ENCODE data around the gene PLSCR5.

PLSCR5 gene

GRCh38 chr3:146626403-146627122, 21.4 kb upstream of the PLSCR5 start:
- no peaks in the 10 kb centered on the region for H3K9me3 ChIP-seq (ENCODE audit: control insufficient read depth, insufficient read depth, low read length)
- no peak overlapping the region for H3K9ac ChIP-seq (ENCODE audit: low read depth, low read length)
- no peaks in the 10 kb centered on the region for H3K36me3 ChIP-seq (ENCODE audit: control insufficient read depth, insufficient read depth, low read length)
- H3K27me3 ChIP-seq (ENCODE audit: control insufficient read depth, insufficient read depth, low read length), result no peaks in the 10 kb centered on the region
- no peak overlapping the region for H3K27ac ChIP-seq (ENCODE audit: low read depth, low read length)
- no peaks in the 10 kb centered on the region; the same call in 1 of the 2 replicates for H3K4me1 ChIP-seq (ENCODE audit: control insufficient read depth, insufficient read depth, low read length)
- no peak overlapping the region for H3K4me3 ChIP-seq (ENCODE audit: low read depth, low read length)

- Histone ChIP-seq H3K9me3 (ENCODE audit: control insufficient read depth, insufficient read depth, low read length) (no peaks in the 10 kb centered on the region), H3K4me3 (ENCODE audit: low read depth, low read length) (no peak overlapping the region), H3K27ac (ENCODE audit: low read depth, low read length) (no peak overlapping the region), H3K36me3 (ENCODE audit: control insufficient read depth, insufficient read depth, low read length) (no peaks in the 10 kb centered on the region), H3K27me3 (ENCODE audit: control insufficient read depth, insufficient read depth, low read length) (no peaks in the 10 kb centered on the region), H3K9ac (ENCODE audit: low read depth, low read length) (no peak overlapping the region), H3K4me1 (ENCODE audit: control insufficient read depth, insufficient read depth, low read length) (peaks cover 6% of the 10 kb centered on the region)
These were observed 20.1 kb upstream of the PLSCR5 start for GRCh38 chr3:146625186-146625775.

- Histone ChIP-seq H3K4me1 (ENCODE audit: control insufficient read depth, insufficient read depth, low read length) (peaks cover 6% of the 10 kb centered on the region), H3K36me3 (ENCODE audit: control insufficient read depth, insufficient read depth, low read length) (no peaks in the 10 kb centered on the region), H3K4me3 (ENCODE audit: low read depth, low read length) (no peak overlapping the region), H3K9ac (ENCODE audit: low read depth, low read length) (no peak overlapping the region), H3K27ac (ENCODE audit: low read depth, low read length) (no peak overlapping the region), H3K27me3 (ENCODE audit: control insufficient read depth, insufficient read depth, low read length) (no peaks in the 10 kb centered on the region), H3K9me3 (ENCODE audit: control insufficient read depth, insufficient read depth, low read length) (no peaks in the 10 kb centered on the region)
These were observed 16.6 kb upstream of the PLSCR5 start for GRCh38 chr3:146621723-146622122.

GRCh38 chr3:146612015-146612414, 6.9 kb upstream of the PLSCR5 start:
- Histone ChIP-seq H3K27me3 (ENCODE audit: control insufficient read depth, insufficient read depth, low read length) (no peaks in the 10 kb centered on the region), H3K9ac (ENCODE audit: low read depth, low read length) (no peak overlapping the region), H3K4me1 (ENCODE audit: control insufficient read depth, insufficient read depth, low read length) (no peaks in the 10 kb centered on the region), H3K9me3 (ENCODE audit: control insufficient read depth, insufficient read depth, low read length) (no peaks in the 10 kb centered on the region), H3K27ac (ENCODE audit: low read depth, low read length) (no peak overlapping the region), H3K4me3 (ENCODE audit: low read depth, low read length) (no peak overlapping the region), H3K36me3 (ENCODE audit: control insufficient read depth, insufficient read depth, low read length) (no peaks in the 10 kb centered on the region)

GRCh38 chr3:146611096-146611495, 6.0 kb upstream of the PLSCR5 start:
- H3K27me3 ChIP-seq (ENCODE audit: control insufficient read depth, insufficient read depth, low read length), result no peaks in the 10 kb centered on the region
- H3K9ac ChIP-seq (ENCODE audit: low read depth, low read length), result no peak overlapping the region
- H3K4me1 ChIP-seq (ENCODE audit: control insufficient read depth, insufficient read depth, low read length), result no peaks in the 10 kb centered on the region
- H3K4me3 ChIP-seq (ENCODE audit: low read depth, low read length), result no peak overlapping the region
- H3K36me3 ChIP-seq (ENCODE audit: control insufficient read depth, insufficient read depth, low read length), result no peaks in the 10 kb centered on the region
- H3K27ac ChIP-seq (ENCODE audit: low read depth, low read length), result no peak overlapping the region
- no peaks in the 10 kb centered on the region for H3K9me3 ChIP-seq (ENCODE audit: control insufficient read depth, insufficient read depth, low read length)

- no peak overlapping the region for H3K27ac ChIP-seq (ENCODE audit: low read depth, low read length)
- H3K36me3 ChIP-seq (ENCODE audit: control insufficient read depth, insufficient read depth, low read length), result no peaks in the 10 kb centered on the region
- peaks cover 5% of the 10 kb centered on the region; the same call in 1 of the 2 replicates for H3K4me1 ChIP-seq (ENCODE audit: control insufficient read depth, insufficient read depth, low read length)
- H3K9ac ChIP-seq (ENCODE audit: low read depth, low read length), result no peak overlapping the region
- no peaks in the 10 kb centered on the region for H3K9me3 ChIP-seq (ENCODE audit: control insufficient read depth, insufficient read depth, low read length)
- no peak overlapping the region for H3K4me3 ChIP-seq (ENCODE audit: low read depth, low read length)
- no peaks in the 10 kb centered on the region for H3K27me3 ChIP-seq (ENCODE audit: control insufficient read depth, insufficient read depth, low read length)
These were observed 6.6 kb downstream of the PLSCR5 start for GRCh38 chr3:146598535-146598934.

GRCh38 chr3:146594843-146595482, 10.2 kb downstream of the PLSCR5 start:
- Histone ChIP-seq H3K36me3 (ENCODE audit: control insufficient read depth, insufficient read depth, low read length) (no peaks in the 10 kb centered on the region), H3K27me3 (ENCODE audit: control insufficient read depth, insufficient read depth, low read length) (no peaks in the 10 kb centered on the region), H3K9me3 (ENCODE audit: control insufficient read depth, insufficient read depth, low read length) (no peaks in the 10 kb centered on the region), H3K9ac (ENCODE audit: low read depth, low read length) (no peak overlapping the region), H3K27ac (ENCODE audit: low read depth, low read length) (no peak overlapping the region), H3K4me3 (ENCODE audit: low read depth, low read length) (no peak overlapping the region), H3K4me1 (ENCODE audit: control insufficient read depth, insufficient read depth, low read length) (peaks cover 5% of the 10 kb centered on the region; the same call in 1 of the 2 replicates)

GRCh38 chr3:146593776-146594175, 11.4 kb downstream of the PLSCR5 start:
- no peaks in the 10 kb centered on the region for H3K27me3 ChIP-seq (ENCODE audit: control insufficient read depth, insufficient read depth, low read length)
- H3K9ac ChIP-seq (ENCODE audit: low read depth, low read length), result no peak overlapping the region
- H3K9me3 ChIP-seq (ENCODE audit: control insufficient read depth, insufficient read depth, low read length), result no peaks in the 10 kb centered on the region
- no peaks in the 10 kb centered on the region for H3K36me3 ChIP-seq (ENCODE audit: control insufficient read depth, insufficient read depth, low read length)
- no peak overlapping the region for H3K27ac ChIP-seq (ENCODE audit: low read depth, low read length)
- H3K4me3 ChIP-seq (ENCODE audit: low read depth, low read length), result no peak overlapping the region
- peaks cover 5% of the 10 kb centered on the region; the same call in 1 of the 2 replicates for H3K4me1 ChIP-seq (ENCODE audit: control insufficient read depth, insufficient read depth, low read length)

GRCh38 chr3:146590521-146590920, 14.6 kb downstream of the PLSCR5 start:
- no peaks in the 10 kb centered on the region for H3K36me3 ChIP-seq (ENCODE audit: control insufficient read depth, insufficient read depth, low read length)

GRCh38 chr3:146589899-146590508, 15.1 kb downstream of the PLSCR5 start:
- Histone ChIP-seq H3K9me3 (ENCODE audit: control insufficient read depth, insufficient read depth, low read length) (no peaks in the 10 kb centered on the region), H3K9ac (ENCODE audit: low read depth, low read length) (no peak overlapping the region), H3K27ac (ENCODE audit: low read depth, low read length) (no peak overlapping the region), H3K36me3 (ENCODE audit: control insufficient read depth, insufficient read depth, low read length) (no peaks in the 10 kb centered on the region), H3K27me3 (ENCODE audit: control insufficient read depth, insufficient read depth, low read length) (no peaks in the 10 kb centered on the region), H3K4me1 (ENCODE audit: control insufficient read depth, insufficient read depth, low read length) (peaks cover 14% of the 10 kb centered on the region), H3K4me3 (ENCODE audit: low read depth, low read length) (no peak overlapping the region)

More at GRCh38 chr3:146590521-146590920, 14.6 kb downstream of the PLSCR5 start:
- Histone ChIP-seq H3K27me3 (ENCODE audit: control insufficient read depth, insufficient read depth, low read length) (no peaks in the 10 kb centered on the region), H3K9me3 (ENCODE audit: control insufficient read depth, insufficient read depth, low read length) (no peaks in the 10 kb centered on the region), H3K27ac (ENCODE audit: low read depth, low read length) (no peak overlapping the region), H3K4me3 (ENCODE audit: low read depth, low read length) (no peak overlapping the region), H3K4me1 (ENCODE audit: control insufficient read depth, insufficient read depth, low read length) (peaks cover 9% of the 10 kb centered on the region), H3K9ac (ENCODE audit: low read depth, low read length) (no peak overlapping the region)

GRCh38 chr3:146585156-146585555, 20.0 kb downstream of the PLSCR5 start:
- Histone ChIP-seq H3K9ac (ENCODE audit: low read depth, low read length) (no peak overlapping the region), H3K4me3 (ENCODE audit: low read depth, low read length) (0 out of 2 replicates have a peak overlapping the region, but pooled peaks have one; percentile 14), H3K4me1 (ENCODE audit: control insufficient read depth, insufficient read depth, low read length) (peaks cover 17% of the 10 kb centered on the region)

More at GRCh38 chr3:146585156-146585555, 20.0 kb downstream of the PLSCR5 start:
- Histone ChIP-seq H3K9me3 (ENCODE audit: control insufficient read depth, insufficient read depth, low read length) (peaks cover 17% of the 10 kb centered on the region), H3K27ac (ENCODE audit: low read depth, low read length) (no peak overlapping the region), H3K27me3 (ENCODE audit: control insufficient read depth, insufficient read depth, low read length) (no peaks in the 10 kb centered on the region), H3K36me3 (ENCODE audit: control insufficient read depth, insufficient read depth, low read length) (no peaks in the 10 kb centered on the region)
